GM19023 (cell line): ENCODE results near the gene WNT5A.

ENCODE experiments used
- ATAC-seq: cut with Tn5 transposase; IDR thresholded peaks from one replicate; pipeline ENCODE4 v1.9.1; 2021; ENCODE audit warnings: mild to moderate bottlenecking, moderate library complexity; ENCODE audit not compliant: unreplicated experiment

WNT5A gene

GRCh38 chr3:55486857-55487380, at the start of gene WNT5A:
Gene WNT5A (minus strand): TSS chr3:55487306. CDS start chr3:55486985, 321 bp downstream.
- ATAC-seq = no peak

GRCh38 chr3:55534876-55535275, 47.8 kb upstream of the WNT5A start:
- ATAC-seq = no peak

GRCh38 chr3:55532806-55533205, 45.7 kb upstream of the WNT5A start:
- ATAC-seq = no peak

- ATAC-seq = no peak
Measured at GRCh38 chr3:55531321-55531720, 44.2 kb upstream of the WNT5A start.

GRCh38 chr3:55527361-55527760, 40.3 kb upstream of the WNT5A start:
- no peak for ATAC-seq

GRCh38 chr3:55526332-55527030, 39.4 kb upstream of the WNT5A start:
- ATAC-seq = no peak

- no peak for ATAC-seq
Measured at GRCh38 chr3:55525436-55525835, 38.3 kb upstream of the WNT5A start.

- ATAC-seq = no peak
Measured at GRCh38 chr3:55524565-55525244, 37.6 kb upstream of the WNT5A start.

GRCh38 chr3:55523471-55523870, 36.4 kb upstream of the WNT5A start:
- ATAC-seq = no peak

- ATAC-seq = no peak
Measured at GRCh38 chr3:55521738-55522421, 34.8 kb upstream of the WNT5A start.

- no peak for ATAC-seq
Measured at GRCh38 chr3:55521064-55521737, 34.1 kb upstream of the WNT5A start.

- no peak for ATAC-seq
Measured at GRCh38 chr3:55519019-55519418, 31.9 kb upstream of the WNT5A start.

- no peak for ATAC-seq
Measured at GRCh38 chr3:55518451-55518850, 31.3 kb upstream of the WNT5A start.

- ATAC-seq = no peak
Measured at GRCh38 chr3:55516392-55517030, 29.4 kb upstream of the WNT5A start.

- no peak for ATAC-seq
Measured at GRCh38 chr3:55515550-55516246, 28.6 kb upstream of the WNT5A start.

GRCh38 chr3:55514962-55515361, 27.9 kb upstream of the WNT5A start:
- ATAC-seq = no peak

GRCh38 chr3:55512571-55513343, 25.7 kb upstream of the WNT5A start:
- no peak for ATAC-seq

- ATAC-seq = no peak
Measured at GRCh38 chr3:55511895-55512570, 24.9 kb upstream of the WNT5A start.

- no peak for ATAC-seq
Measured at GRCh38 chr3:55508335-55508734, 21.2 kb upstream of the WNT5A start.
